Body of pancreas (tissue), 4 donors: Measurements from ENCODE around the gene CACNA1S.

Experiments
- POLR2A ChIP-seq, 3 donors: fragments of 450-650 bp; IDR thresholded peaks; one replicate each; pipeline ENCODE4 v1.6.1; 2016; ENCODE audit warnings: antibody characterized with exemption in 3 of 3, mild to moderate bottlenecking in 2 of 3
- TF ChIP-seq, protein P1 (sequence below), 7 experiments: fragments of 450-650 bp in 4 of 7; fragments of 200-600 bp in 3 of 7; sonication (generic) in 3 of 7; IDR thresholded peaks; one replicate each; pipeline ENCODE4 v1.5.1; 2016 to 2019; ENCODE audit warnings: antibody characterized with exemption in 7 of 7

DNA sequence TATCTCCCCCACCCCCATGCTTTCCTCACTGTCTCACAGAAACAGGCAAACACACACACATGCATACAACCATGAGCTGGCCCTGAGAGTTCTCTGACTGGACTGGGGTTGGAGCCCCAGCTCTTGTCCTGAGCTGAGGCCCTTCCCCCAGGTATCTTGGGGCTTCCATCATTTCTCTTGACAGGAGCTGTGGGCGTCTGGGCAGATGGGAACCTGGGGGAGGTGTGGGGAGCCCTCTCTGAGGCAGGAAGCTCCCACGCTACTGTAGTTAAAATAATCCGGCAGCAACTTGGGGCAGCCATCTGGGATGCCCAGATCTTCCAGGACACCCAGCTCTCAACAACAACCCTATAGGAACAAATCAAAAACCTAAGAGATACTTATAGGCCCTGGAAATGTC is 86.0 kb downstream of the CACNA1S start:
- TF ChIP-seq POLR2A (IDR thresholded peaks at IDR 0.05): no peak
- TF ChIP-seq, protein P1, sequence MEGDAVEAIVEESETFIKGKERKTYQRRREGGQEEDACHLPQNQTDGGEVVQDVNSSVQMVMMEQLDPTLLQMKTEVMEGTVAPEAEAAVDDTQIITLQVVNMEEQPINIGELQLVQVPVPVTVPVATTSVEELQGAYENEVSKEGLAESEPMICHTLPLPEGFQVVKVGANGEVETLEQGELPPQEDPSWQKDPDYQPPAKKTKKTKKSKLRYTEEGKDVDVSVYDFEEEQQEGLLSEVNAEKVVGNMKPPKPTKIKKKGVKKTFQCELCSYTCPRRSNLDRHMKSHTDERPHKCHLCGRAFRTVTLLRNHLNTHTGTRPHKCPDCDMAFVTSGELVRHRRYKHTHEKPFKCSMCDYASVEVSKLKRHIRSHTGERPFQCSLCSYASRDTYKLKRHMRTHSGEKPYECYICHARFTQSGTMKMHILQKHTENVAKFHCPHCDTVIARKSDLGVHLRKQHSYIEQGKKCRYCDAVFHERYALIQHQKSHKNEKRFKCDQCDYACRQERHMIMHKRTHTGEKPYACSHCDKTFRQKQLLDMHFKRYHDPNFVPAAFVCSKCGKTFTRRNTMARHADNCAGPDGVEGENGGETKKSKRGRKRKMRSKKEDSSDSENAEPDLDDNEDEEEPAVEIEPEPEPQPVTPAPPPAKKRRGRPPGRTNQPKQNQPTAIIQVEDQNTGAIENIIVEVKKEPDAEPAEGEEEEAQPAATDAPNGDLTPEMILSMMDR (IDR thresholded peaks at IDR 0.05): no peak
